Ishikawa (cell line): ENCODE data around the gene ZNF473.

Source experiments
- CEBPB ChIP-seq: IDR thresholded peaks from 2 replicates; pipeline ENCODE4 v1.6.1; 2012
- CREB1 ChIP-seq: IDR thresholded peaks from 2 replicates; pipeline ENCODE4 v1.6.1; 2012; ENCODE audit warnings: low read depth
- EGR1 ChIP-seq: IDR thresholded peaks from 2 replicates; pipeline ENCODE4 v1.6.1; 2012
- EP300 ChIP-seq: IDR thresholded peaks from 2 replicates; pipeline ENCODE4 v1.6.1; 2012; ENCODE audit warnings: borderline replicate concordance
- FOXM1 ChIP-seq: IDR thresholded peaks from 2 replicates; pipeline ENCODE4 v1.6.1; 2012; ENCODE audit warnings: low read depth, borderline replicate concordance
- NFIC ChIP-seq: IDR thresholded peaks from 2 replicates; pipeline ENCODE4 v1.6.1; 2012
- RAD21 ChIP-seq: IDR thresholded peaks from 2 replicates; pipeline ENCODE4 v1.6.1; 2012; ENCODE audit warnings: low read depth
- REST ChIP-seq: IDR thresholded peaks from 2 replicates; pipeline ENCODE4 v1.6.1; 2012; ENCODE audit warnings: low read depth, mild to moderate bottlenecking
- TAF1 ChIP-seq: IDR thresholded peaks from 2 replicates; pipeline ENCODE4 v1.6.1; 2012; ENCODE audit warnings: low read depth, mild to moderate bottlenecking
- TCF12 ChIP-seq: IDR thresholded peaks from 2 replicates; pipeline ENCODE4 v1.6.1; 2012; ENCODE audit warnings: low read depth
- TEAD4 ChIP-seq: IDR thresholded peaks from 2 replicates; pipeline ENCODE4 v1.6.1; 2012
- YY1 ChIP-seq: IDR thresholded peaks from 2 replicates; pipeline ENCODE4 v1.6.1; 2012; ENCODE audit warnings: low read depth
- ZBTB7A ChIP-seq: IDR thresholded peaks from 2 replicates; pipeline ENCODE4 v1.6.1; 2012; ENCODE audit warnings: low read depth
- TF ChIP-seq, protein P1 (sequence below): IDR thresholded peaks from 2 replicates; pipeline ENCODE4 v1.6.1; 2012
- TF ChIP-seq, protein P2 (sequence below): IDR thresholded peaks from 2 replicates; pipeline ENCODE4 v1.6.1; 2012

ZNF473 gene

DNA sequence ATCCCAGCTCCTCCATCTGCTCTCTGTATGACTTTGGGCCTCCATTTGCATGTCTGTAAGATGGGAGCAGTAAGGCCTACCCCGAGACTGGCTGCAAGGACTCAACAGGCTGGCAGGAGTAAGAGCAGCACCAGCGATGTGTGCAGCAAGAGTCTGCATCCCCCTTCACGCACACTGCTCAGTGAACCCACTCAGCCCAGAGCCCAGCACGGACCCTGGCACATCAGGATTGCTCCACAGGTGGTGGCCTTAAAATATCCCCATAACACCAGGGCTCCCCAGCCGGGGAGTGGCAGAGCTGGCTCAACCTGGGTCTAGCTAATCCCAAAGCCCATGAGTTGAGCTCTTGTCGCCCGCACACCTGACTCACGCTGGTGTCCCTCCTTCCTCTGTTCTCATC, 24.0 kb upstream of the ZNF473 start:
- TF ChIP-seq ZBTB7A (no peak), YY1 (no peak), TCF12 (no peak), NFIC (no peak), TEAD4 (no peak), EP300 (no peak), EGR1 (no peak)
- TF ChIP-seq, protein P1, sequence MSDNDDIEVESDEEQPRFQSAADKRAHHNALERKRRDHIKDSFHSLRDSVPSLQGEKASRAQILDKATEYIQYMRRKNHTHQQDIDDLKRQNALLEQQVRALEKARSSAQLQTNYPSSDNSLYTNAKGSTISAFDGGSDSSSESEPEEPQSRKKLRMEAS: no peak
- TF ChIP-seq, protein P2, sequence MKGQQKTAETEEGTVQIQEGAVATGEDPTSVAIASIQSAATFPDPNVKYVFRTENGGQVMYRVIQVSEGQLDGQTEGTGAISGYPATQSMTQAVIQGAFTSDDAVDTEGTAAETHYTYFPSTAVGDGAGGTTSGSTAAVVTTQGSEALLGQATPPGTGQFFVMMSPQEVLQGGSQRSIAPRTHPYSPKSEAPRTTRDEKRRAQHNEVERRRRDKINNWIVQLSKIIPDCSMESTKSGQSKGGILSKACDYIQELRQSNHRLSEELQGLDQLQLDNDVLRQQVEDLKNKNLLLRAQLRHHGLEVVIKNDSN: no peak

GRCh38 chr19:50002386-50002960, 23.3 kb upstream of the ZNF473 start:
- TF ChIP-seq NFIC (no peak), REST (no peak), TEAD4 (no peak), EGR1 (no peak), EP300 (no peak)
- TF ChIP-seq, protein P1: no peak

GRCh38 chr19:50003254-50003788, 22.5 kb upstream of the ZNF473 start:
- TF ChIP-seq CREB1 (no peak), EP300 (no peak), FOXM1 (no peak), CEBPB (no peak), TCF12 (no peak), YY1 (no peak), REST (peak; percentile 43; the same call in 1 of the 2 replicates)

DNA sequence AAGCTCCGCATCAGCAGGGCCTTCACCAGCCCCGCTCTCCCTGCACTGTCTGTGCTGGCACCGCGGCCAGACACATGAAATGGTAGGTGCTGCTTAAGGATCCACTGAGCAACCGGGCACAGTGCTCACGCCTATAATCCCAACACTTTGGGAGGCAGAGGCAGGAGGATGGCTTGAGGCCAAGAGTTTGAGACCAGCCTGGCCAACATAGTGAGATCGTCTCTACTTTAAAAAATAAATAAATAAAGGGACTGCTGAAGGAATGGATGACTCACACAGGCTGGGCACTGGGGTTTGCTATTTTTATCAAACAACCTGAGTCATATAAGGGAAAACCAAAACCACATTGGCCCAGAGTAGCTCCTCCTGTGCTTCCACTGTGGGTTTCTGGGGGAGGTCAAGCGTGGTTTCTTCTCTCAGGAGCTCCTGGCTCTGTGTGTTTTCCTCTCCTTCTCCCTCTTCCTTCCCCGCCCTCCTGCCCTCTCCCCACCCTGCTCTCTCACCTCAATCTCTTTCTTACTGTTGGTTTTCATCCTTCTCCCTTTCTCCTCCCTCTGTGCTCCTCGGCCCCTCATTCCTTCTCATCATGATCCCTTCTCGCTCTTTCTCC, 21.9 kb upstream of the ZNF473 start:
- TF ChIP-seq CREB1 (no peak), CEBPB (no peak), EGR1 (no peak), NFIC (no peak), RAD21 (no peak)

GRCh38 chr19:50005428-50005827, 20.4 kb upstream of the ZNF473 start:
- TF ChIP-seq ZBTB7A (no peak), EGR1 (no peak), RAD21 (no peak), TEAD4 (no peak), FOXM1 (no peak), NFIC (no peak), CREB1 (no peak)

DNA sequence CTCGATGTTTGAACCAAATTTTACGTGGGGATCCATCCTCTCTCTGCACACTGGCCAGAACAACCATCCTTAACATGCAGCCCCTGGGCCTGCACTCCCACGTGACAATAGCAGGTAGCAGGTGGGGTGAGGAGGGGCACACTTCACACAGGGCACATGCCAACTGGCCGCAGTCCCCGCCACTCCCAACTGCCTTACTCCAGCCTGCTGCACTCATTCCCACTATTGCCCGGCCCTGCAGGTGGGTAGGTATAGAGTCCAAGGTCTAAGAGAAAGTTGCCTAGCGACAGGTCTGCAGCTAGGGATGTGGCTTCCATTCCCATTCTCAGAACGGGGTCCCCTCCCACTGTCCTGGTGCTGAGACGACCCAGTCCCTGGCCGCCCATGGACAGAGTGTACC, 18.6 kb upstream of the ZNF473 start:
- TF ChIP-seq NFIC: no peak
- TF ChIP-seq, protein P1: no peak
- TF ChIP-seq TEAD4: no peak
- TF ChIP-seq EP300: no peak
- TF ChIP-seq YY1: no peak
- TF ChIP-seq, protein P2: no peak
- TF ChIP-seq EGR1: no peak
- no peak for TF ChIP-seq REST
- TF ChIP-seq TAF1: no peak
- TF ChIP-seq ZBTB7A: no peak
- no peak for TF ChIP-seq TCF12
- no peak for TF ChIP-seq FOXM1
